ENCODE measurements around the gene SYNPO2L. TPM values are rescaled to one million over a fixed set of nuclear protein-coding genes. Genes with fewer than 3 reads are reported as not detected.

Gene SYNPO2L
- total and polyA plus RNA-seq, 4 experiments from 2014 or later: not detected

DNA sequence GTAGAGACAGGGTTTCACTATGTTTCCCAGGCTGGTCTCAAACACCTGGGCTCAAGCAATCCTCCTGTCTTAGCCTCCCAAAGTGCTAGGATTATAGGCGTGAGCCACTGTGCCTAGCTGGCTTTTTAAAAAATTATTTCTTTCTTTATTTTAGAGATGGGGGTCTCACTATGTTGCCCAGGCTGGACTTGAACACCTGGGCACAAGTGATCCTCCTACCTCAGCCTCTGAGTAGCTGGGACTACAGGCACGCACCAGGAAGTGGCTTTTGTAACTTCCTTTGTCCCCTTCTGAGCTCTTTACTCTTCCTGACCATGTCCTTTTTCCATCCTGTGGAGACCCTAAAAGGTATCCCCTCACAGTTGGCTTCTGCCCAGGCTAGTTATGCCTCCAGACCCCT lies 12.5 kb downstream of the SYNPO2L start:
- H3K4me1 ChIP-seq (ENCODE audit: insufficient read depth, low read length): no peaks in the 10 kb centered on the region
- no peaks in the 10 kb centered on the region for H3K36me3 ChIP-seq (ENCODE audit: insufficient read depth, low read length)
- H3K27ac Mint-ChIP-seq: no peak overlapping the region
- no peak overlapping the region for H3K4me3 Mint-ChIP-seq
- no peaks in the 10 kb centered on the region for H3K9me3 ChIP-seq (ENCODE audit: control insufficient read depth in 1 of 2, low read length in 2 of 2)
- ChIA-PET CTCF (ENCODE audit: partially characterized antibody) (interaction anchor here (0.7 to 12.2 kb wide), 25 partner anchors 11 to 383 kb away, joined by 3 to 312 read pairs (median 4); partner anchors contain the start of gene USP54), POLR2A (ENCODE audit: partially characterized antibody) (interaction anchor here (1.1 kb wide), 1 partner anchor 107 kb away, joined by 4 read pairs; no protein-coding TSS in a partner anchor)
- no peaks in the 10 kb centered on the region for H3K36me3 Mint-ChIP-seq
- H3K4me1 Mint-ChIP-seq: peaks cover 3 to 8% (median 7%) of the 10 kb centered on the region in 4 donors
- no peak overlapping the region for H3K27ac ChIP-seq (ENCODE audit: low read depth, low read length)
- H3K27me3 Mint-ChIP-seq: peaks cover 3 to 9% of the 10 kb centered on the region in 2 donors
- DNase-seq: no peak
- H3K9me3 Mint-ChIP-seq: no peaks in the 10 kb centered on the region
- intact Hi-C loops (cut with micrococcal nuclease): no loop called here
- H3K4me3 ChIP-seq (ENCODE audit: low read length in 2 of 2): no peak overlapping the region
- no peaks in the 10 kb centered on the region for H3K27me3 ChIP-seq (ENCODE audit: insufficient read depth, low read length)

DNA sequence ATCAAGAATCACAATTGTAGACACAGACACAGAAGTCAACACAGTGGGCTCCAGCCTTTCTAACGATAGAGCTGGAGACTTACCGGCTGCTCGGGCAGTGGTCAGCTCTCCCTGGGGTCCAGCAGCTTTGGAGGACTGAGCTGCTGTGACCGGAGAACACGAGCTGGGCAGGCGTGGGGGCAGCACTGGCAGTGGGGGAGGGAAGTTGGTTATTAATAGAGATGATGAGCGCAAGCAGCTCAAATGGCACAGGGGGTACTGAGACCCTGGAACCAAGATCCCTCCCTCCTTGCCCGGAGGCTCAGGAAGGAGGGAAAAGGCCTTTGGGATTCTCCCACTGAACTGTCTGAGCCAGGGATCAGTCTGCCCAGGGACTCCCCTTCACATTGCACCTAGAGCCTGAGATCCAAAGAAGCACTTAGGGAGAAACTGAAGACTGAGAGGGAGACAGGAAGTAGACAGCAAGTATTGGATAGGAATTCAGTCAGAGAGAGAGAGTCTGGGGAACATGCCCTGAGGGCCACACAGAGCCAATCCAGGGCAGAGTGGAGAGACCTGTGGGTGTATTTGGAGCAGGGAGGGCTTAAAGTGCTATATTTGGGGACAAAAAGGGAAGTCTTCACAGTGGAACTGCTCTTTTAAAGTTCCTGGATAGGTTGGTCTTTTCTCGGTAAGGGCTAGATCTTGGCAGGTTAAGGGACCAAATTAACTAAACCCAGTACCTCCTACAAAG lies 14.3 kb downstream of the SYNPO2L start, which contains the start of gene MYOZ1:
Gene MYOZ1 (minus strand): TSS at position 147 of the 733 bp plus-strand sequence. CDS start 1,457 bp downstream, outside the sequence.
- intact Hi-C loops (cut with micrococcal nuclease): no loop called here

DNA sequence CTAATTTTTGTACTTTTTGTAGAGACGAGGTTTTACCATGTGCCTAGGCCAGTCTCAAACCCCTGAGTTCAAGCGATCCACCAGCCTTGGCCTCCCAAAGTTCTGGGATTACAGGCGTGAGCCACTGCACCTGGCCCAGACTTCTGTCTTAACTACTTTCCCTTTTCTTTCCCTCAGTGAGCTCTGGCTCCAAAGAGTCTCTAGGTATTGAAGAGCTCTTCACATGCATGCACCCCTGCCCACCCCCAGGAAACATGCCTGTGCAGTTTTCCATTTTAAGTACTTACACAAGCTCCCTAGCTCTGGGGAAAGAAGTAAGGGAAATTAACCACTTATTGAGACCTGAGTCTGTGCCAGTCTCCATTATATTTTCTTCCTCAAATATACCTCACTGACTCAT lies 16.5 kb downstream of the SYNPO2L start:
- H3K27ac ChIP-seq (ENCODE audit: low read depth, low read length): no peak overlapping the region
- no peak overlapping the region for H3K4me3 ChIP-seq (ENCODE audit: low read length in 2 of 2)
- POLR2A ChIA-PET (ENCODE audit: partially characterized antibody): no interaction called here
- no peak overlapping the region for H3K4me3 Mint-ChIP-seq
- H3K27me3 Mint-ChIP-seq: peaks cover 4 to 9% of the 10 kb centered on the region in 2 donors
- H3K9me3 Mint-ChIP-seq: no peaks in the 10 kb centered on the region
- H3K4me1 ChIP-seq (ENCODE audit: insufficient read depth, low read length): no peaks in the 10 kb centered on the region
- no peaks in the 10 kb centered on the region for H3K27me3 ChIP-seq (ENCODE audit: insufficient read depth, low read length)
- H3K4me1 Mint-ChIP-seq: peaks cover 3 to 5% (median 5%) of the 10 kb centered on the region in 4 donors
- no peaks in the 10 kb centered on the region for H3K36me3 ChIP-seq (ENCODE audit: insufficient read depth, low read length)
- no peak overlapping the region for H3K27ac Mint-ChIP-seq
- H3K36me3 Mint-ChIP-seq: no peaks in the 10 kb centered on the region
- CTCF ChIA-PET (ENCODE audit: partially characterized antibody): interaction anchor here (0.6 to 2.6 kb wide), 2 partner anchors 110 to 182 kb away, joined by 4 to 9 read pairs; no protein-coding TSS in a partner anchor
- H3K9me3 ChIP-seq (ENCODE audit: control insufficient read depth in 1 of 2, low read length in 2 of 2): no peaks in the 10 kb centered on the region
- intact Hi-C loops (cut with micrococcal nuclease): no loop called here
- DNase-seq: no peak

More for the DNA sequence above, 14.3 kb downstream of the SYNPO2L start, which contains the start of gene MYOZ1:
- Histone ChIP-seq H3K36me3 (ENCODE audit: insufficient read depth, low read length) (no peaks in the 10 kb centered on the region), H3K4me3 (ENCODE audit: low read length in 2 of 2) (no peak within 1 kb of the TSS), H3K4me1 (ENCODE audit: insufficient read depth, low read length) (no peaks in the 10 kb centered on the region), H3K27ac (ENCODE audit: low read depth, low read length) (no peak within 1 kb of the TSS), H3K27me3 (ENCODE audit: insufficient read depth, low read length) (no peaks in the 10 kb centered on the region), H3K9me3 (ENCODE audit: control insufficient read depth in 1 of 2, low read length in 2 of 2) (no peaks in the 10 kb centered on the region)
- Mint-ChIP-seq H3K4me3 (no peak within 1 kb of the TSS), H3K9me3 (no peaks in the 10 kb centered on the region), H3K27ac (peak within 1 kb of the TSS in 1 of 7 donors; percentile 43), H3K27me3 (peaks cover 4 to 9% of the 10 kb centered on the region in 2 donors), H3K36me3 (no peaks in the 10 kb centered on the region), H3K4me1 (peaks cover 3 to 8% (median 7%) of the 10 kb centered on the region in 4 donors)
- DNase-seq: no peak
- CTCF ChIA-PET (ENCODE audit: partially characterized antibody): interaction anchor here (0.8 to 12.2 kb wide), 5 partner anchors 10 to 378 kb away, joined by 3 to 312 read pairs (median 3); no protein-coding TSS in a partner anchor
- POLR2A ChIA-PET (ENCODE audit: partially characterized antibody): no interaction called here

DNA sequence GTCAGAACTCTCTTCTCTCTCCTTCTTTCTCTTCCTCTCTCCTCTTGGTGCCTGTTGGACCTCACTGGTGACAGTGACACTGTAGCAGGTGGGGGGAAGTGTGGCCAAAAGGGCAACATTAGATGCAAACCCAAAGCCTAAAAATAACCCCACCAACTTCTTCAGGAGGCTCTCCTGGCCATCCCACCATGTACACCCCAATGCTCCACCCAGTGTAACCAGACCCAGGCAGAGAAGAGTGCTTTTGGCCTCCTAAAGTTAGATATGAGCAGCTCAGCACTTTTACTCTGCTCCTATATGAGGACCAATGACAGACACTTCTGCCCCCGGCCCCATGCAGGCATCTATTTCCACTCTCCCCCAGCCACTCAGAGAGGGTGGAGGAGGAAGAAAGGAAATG lies 20.0 kb downstream of the SYNPO2L start:
- Mint-ChIP-seq H3K36me3 (no peaks in the 10 kb centered on the region), H3K27ac (peak overlapping the region in 2 of 7 donors; percentile 1 to 5), H3K4me3 (no peak overlapping the region), H3K27me3 (peaks cover 0 to 1% of the 10 kb centered on the region in 2 donors), H3K4me1 (no peaks in the 10 kb centered on the region), H3K9me3 (no peaks in the 10 kb centered on the region)
- Histone ChIP-seq H3K27ac (ENCODE audit: low read depth, low read length) (no peak overlapping the region), H3K4me1 (ENCODE audit: insufficient read depth, low read length) (no peaks in the 10 kb centered on the region), H3K4me3 (ENCODE audit: low read length in 2 of 2) (no peak overlapping the region), H3K27me3 (ENCODE audit: insufficient read depth, low read length) (no peaks in the 10 kb centered on the region), H3K36me3 (ENCODE audit: insufficient read depth, low read length) (no peaks in the 10 kb centered on the region), H3K9me3 (ENCODE audit: control insufficient read depth in 1 of 2, low read length in 2 of 2) (no peaks in the 10 kb centered on the region)
- intact Hi-C loops (cut with micrococcal nuclease): no loop called here
- CTCF ChIA-PET (ENCODE audit: partially characterized antibody): interaction anchor here (1.5 kb wide), 1 partner anchor 104 kb away, joined by 3 read pairs; no protein-coding TSS in a partner anchor
- DNase-seq: no peak
- POLR2A ChIA-PET (ENCODE audit: partially characterized antibody): interaction anchor here (1.0 kb wide), 1 partner anchor 9 kb away, joined by 4 read pairs; no protein-coding TSS in a partner anchor

DNA sequence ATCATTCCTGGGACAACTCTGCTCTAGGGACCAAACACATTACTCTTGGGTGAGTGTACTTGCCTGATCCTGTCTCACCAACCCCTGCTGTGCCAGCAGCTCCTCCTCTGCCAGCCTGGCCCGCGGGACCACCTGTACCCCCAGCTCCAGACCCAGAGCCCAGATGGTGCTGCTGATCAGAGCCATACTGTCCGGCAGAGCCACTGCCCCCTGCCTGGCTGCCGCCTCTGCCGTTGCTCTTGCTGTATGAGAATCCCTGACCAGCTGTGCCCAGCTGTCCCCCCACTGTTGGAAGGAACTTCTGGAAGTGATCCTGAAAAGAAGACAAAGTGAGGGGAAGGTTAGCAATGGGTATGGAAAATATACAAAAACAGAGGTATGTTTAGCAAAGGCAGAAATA lies 21.4 kb downstream of the SYNPO2L start:
- H3K4me3 ChIP-seq (ENCODE audit: low read length in 2 of 2): no peak overlapping the region
- Mint-ChIP-seq H3K4me3 (no peak overlapping the region), H3K27ac (peak overlapping the region in 1 of 7 donors; percentile 18), H3K27me3 (peaks cover 0 to 1% of the 10 kb centered on the region in 2 donors), H3K4me1 (no peaks in the 10 kb centered on the region), H3K9me3 (no peaks in the 10 kb centered on the region), H3K36me3 (no peaks in the 10 kb centered on the region)
- intact Hi-C loops (cut with micrococcal nuclease): no loop called here
- POLR2A ChIA-PET (ENCODE audit: partially characterized antibody): no interaction called here
- no peaks in the 10 kb centered on the region for H3K4me1 ChIP-seq (ENCODE audit: insufficient read depth, low read length)
- H3K27ac ChIP-seq (ENCODE audit: low read depth, low read length): no peak overlapping the region
- H3K27me3 ChIP-seq (ENCODE audit: insufficient read depth, low read length): no peaks in the 10 kb centered on the region
- H3K9me3 ChIP-seq (ENCODE audit: control insufficient read depth in 1 of 2, low read length in 2 of 2): no peaks in the 10 kb centered on the region
- H3K36me3 ChIP-seq (ENCODE audit: insufficient read depth, low read length): no peaks in the 10 kb centered on the region
- DNase-seq: no peak
- CTCF ChIA-PET (ENCODE audit: partially characterized antibody): no interaction called here

DNA sequence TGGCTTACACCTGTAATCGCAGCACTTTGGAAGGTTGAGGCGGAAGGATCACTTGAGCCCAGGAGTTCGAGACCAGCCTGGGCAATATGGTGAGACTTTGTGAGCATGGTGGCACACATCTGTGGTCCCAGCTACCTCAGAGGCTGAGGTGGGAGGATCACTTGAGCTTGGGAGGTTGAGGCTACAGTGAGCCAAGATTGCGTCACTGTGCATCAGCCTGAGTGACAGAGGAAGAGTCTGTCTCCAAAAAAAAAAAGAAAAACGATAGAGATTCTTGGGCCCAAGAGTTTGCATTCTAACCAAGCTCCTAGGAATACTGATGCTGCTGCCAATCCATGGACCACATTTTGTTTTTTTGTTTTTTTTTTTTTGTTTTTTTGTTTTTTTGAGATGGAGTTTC lies 26.7 kb downstream of the SYNPO2L start:
- DNase-seq: no peak
- Histone ChIP-seq H3K9me3 (ENCODE audit: control insufficient read depth in 1 of 2, low read length in 2 of 2) (no peaks in the 10 kb centered on the region), H3K4me1 (ENCODE audit: insufficient read depth, low read length) (peaks cover 16% of the 10 kb centered on the region), H3K27me3 (ENCODE audit: insufficient read depth, low read length) (no peaks in the 10 kb centered on the region), H3K27ac (ENCODE audit: low read depth, low read length) (no peak overlapping the region), H3K4me3 (ENCODE audit: low read length in 2 of 2) (no peak overlapping the region), H3K36me3 (ENCODE audit: insufficient read depth, low read length) (no peaks in the 10 kb centered on the region)
- ChIA-PET POLR2A (ENCODE audit: partially characterized antibody) (no interaction called here), CTCF (ENCODE audit: partially characterized antibody) (interaction anchor here (1.9 kb wide), 1 partner anchor 15 kb away, joined by 4 read pairs; no protein-coding TSS in a partner anchor)
- Mint-ChIP-seq H3K36me3 (no peaks in the 10 kb centered on the region), H3K4me3 (no peak overlapping the region), H3K27ac (no peak overlapping the region), H3K9me3 (no peaks in the 10 kb centered on the region), H3K27me3 (no peaks in the 10 kb centered on the region), H3K4me1 (peaks cover 5 to 26% (median 16%) of the 10 kb centered on the region in 4 donors)
- intact Hi-C loops (cut with micrococcal nuclease): loop anchor here (5.0 to 10.0 kb wide), 4 partner anchors 102 to 1198 kb away; partner anchors contain the start of genes ANXA7, KAT6B and P4HA1

DNA sequence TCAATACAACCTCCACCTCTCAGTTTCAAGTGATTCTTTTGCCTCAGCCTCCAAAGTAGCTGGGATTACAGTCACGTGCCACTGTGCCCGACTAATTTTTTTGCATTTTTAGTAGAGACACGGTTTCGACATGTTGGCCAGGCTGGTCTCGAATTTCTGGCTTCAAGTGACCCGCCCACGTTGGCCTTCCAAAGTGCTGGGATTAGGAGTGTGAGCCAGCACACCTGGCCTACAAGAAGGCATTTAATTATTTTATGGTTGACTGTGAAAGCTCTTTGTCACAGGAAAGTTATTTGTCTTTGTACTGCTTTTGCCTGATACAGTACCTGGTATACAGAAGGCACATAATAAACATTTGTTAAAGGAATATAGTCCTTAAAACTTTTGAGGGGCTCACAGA lies 27.4 kb downstream of the SYNPO2L start:
- intact Hi-C loops (cut with micrococcal nuclease): loop anchor here (5.0 to 10.0 kb wide), 4 partner anchors 101 to 1199 kb away; partner anchors contain the start of genes ANXA7, KAT6B and P4HA1
- DNase-seq: no peak
- Histone ChIP-seq H3K27me3 (ENCODE audit: insufficient read depth, low read length) (no peaks in the 10 kb centered on the region), H3K4me3 (ENCODE audit: low read length in 2 of 2) (no peak overlapping the region), H3K9me3 (ENCODE audit: control insufficient read depth in 1 of 2, low read length in 2 of 2) (no peaks in the 10 kb centered on the region), H3K27ac (ENCODE audit: low read depth, low read length) (no peak overlapping the region), H3K4me1 (ENCODE audit: insufficient read depth, low read length) (peaks cover 16% of the 10 kb centered on the region), H3K36me3 (ENCODE audit: insufficient read depth, low read length) (no peaks in the 10 kb centered on the region)
- POLR2A ChIA-PET (ENCODE audit: partially characterized antibody): no interaction called here
- CTCF ChIA-PET (ENCODE audit: partially characterized antibody): interaction anchor here (1.9 kb wide), 1 partner anchor 16 kb away, joined by 4 read pairs; no protein-coding TSS in a partner anchor
- H3K9me3 Mint-ChIP-seq: no peaks in the 10 kb centered on the region
- H3K4me1 Mint-ChIP-seq: peaks cover 5 to 26% (median 16%) of the 10 kb centered on the region in 4 donors
- H3K27ac Mint-ChIP-seq: no peak overlapping the region
- H3K4me3 Mint-ChIP-seq: no peak overlapping the region
- H3K27me3 Mint-ChIP-seq: no peaks in the 10 kb centered on the region
- no peaks in the 10 kb centered on the region for H3K36me3 Mint-ChIP-seq

All from CD4-positive, alpha-beta memory T cell (primary cell).